Hematopoietic multipotent progenitor cell (in vitro differentiated cells): ENCODE measurements around the gene RANBP10. TPM values are rescaled to one million over a fixed set of nuclear protein-coding genes. Genes with fewer than 3 reads are reported as not detected.
A peak's percentile ranks its signal among the peaks of the same experiment; 100 is the strongest.

Experiments used
- DNase-seq, 3 donors: peaks; one replicate each; pipeline ENCODE4 v3.0.0-alpha.2; 2011 to 2015; ENCODE audit warnings: low read depth in 2 of 3, low spot score in 2 of 3
- total RNA-seq: library from RNA; depleted of rRNA; stranded (reverse); fragments of >200 nt; gene quantifications from one replicate; pipeline ENCODE4 v1.2.3, GENCODE V29; 2012

RANBP10 gene
- total RNA-seq, 1 donor = 13.7 TPM

DNA sequence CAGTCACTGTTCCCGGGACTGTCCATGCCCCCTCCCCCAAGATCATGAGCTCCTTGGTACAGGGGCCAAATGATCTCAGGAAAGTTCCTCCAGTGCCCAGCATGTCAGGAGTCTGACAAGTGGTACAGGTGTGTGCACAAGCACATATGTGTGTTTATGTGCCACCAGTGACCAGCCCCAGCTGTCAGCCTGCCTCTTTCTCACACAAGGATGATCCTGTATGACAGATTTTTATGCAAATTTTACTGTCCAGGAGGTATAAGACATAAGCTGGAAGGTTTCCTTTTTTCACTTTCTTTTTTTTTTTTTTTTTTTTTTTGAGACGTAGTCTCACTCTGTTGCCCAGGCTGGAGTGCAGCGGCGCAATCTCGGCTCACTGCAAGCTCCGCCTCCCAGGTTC is 55.9 kb downstream of the RANBP10 start:
- DNase-seq = no peak

DNA sequence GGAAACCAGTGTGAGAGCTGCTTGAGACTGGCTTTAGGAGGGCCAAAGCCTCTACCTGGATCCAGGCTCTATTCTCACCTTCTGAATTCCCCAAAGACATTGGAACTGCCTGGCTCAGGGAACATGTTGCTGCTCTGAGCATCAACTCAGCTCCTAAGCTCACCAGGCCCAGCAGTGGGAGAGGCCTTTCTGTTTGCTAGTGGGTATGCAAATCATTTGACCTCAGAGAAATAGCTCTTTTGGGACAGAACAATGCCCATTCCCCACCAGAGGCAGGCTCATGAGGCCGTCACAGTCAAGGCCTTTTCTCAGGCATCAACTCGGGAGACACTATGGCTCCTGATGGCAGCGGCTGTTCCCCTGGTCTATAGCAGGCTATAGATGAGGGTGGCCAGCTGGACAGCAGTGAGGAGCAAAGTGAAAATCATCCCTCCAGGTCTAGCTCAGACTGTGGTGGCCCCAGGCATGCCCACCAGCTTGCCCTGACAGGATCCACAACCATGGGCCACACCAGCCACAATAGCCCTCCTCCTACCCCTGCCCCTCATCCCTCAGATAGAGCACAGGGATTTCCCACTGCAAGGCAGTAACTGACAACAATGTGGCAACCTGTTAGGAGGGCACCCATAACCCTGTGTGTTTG is 56.8 kb downstream of the RANBP10 start:
- no peak for DNase-seq

DNA sequence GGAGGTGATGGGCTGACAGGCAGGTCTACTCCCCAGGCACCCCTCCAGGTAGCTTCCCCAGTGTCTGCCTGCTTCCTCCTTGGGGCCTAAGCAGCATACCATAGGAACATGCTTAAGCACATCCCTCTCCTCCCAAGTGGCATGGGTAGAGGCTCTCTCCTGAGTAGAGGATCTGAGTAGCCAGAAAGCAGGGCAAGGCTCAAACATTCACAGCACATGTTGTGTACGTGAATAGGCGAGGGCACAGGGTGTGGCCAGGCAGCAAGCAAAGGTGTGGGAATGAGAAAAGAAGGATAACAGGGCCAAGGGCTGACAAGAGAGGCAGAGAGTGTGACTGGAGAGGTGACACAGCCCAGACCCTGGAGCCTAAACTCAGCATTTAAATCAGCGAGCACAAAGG is 57.5 kb downstream of the RANBP10 start:
- no peak for DNase-seq

DNA sequence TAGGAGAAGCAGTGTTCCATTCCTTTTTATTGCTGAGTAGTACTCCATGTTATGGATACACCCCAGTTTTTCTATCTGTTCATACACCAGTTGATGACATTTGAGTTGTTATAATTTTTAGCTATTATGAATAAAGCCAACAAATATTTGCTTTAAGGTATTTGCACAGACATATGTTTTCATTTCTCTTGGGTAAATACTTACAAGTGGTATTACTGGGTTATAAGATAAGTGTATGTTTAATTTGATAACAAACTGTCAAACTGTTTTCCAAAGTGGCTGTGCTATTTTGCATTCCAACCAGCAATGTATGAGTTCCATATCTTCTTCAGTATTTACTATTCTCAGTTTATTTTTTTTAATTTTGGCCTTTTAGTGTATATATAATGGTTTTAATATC is 59.5 kb downstream of the RANBP10 start:
- no peak for DNase-seq

DNA sequence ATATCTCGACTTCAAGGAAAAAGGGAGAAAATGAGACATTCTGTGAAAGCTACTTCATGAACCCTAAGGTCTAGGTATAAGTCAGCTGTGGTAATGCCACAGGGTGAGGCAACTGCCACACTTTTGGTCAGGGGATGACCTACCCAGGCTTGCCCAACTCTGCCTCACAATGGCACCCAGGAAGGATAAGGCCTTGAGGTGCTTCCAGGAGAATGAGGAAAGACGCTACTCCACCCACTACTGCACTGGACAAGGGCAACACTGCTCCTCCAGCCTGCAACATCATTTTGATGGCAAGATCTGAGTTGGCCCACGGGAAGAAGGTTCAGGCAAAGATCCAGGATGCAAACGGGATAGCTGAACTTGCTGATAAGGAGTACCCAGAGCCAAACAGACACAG is 65.2 kb downstream of the RANBP10 start:
- DNase-seq = no peak

DNA sequence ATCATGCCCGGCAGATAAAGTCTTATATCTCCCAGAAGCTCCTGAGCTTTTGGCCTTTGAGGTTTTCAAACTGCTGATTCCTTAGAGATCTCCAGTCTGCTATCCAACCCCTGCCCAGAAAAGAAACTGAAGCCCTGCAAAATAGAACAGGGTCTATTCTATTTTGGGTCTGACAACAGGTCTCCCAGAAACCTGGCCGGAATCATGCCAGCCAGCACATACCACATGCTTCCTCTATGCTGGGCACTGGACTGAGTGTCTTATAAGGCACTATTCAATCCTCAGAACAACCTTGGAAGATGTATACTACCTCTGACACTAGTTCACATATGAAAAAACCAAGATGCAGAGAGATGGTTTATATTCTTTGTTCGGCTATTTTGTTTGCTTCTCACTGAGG is 66.0 kb downstream of the RANBP10 start:
- DNase-seq = no peak

DNA sequence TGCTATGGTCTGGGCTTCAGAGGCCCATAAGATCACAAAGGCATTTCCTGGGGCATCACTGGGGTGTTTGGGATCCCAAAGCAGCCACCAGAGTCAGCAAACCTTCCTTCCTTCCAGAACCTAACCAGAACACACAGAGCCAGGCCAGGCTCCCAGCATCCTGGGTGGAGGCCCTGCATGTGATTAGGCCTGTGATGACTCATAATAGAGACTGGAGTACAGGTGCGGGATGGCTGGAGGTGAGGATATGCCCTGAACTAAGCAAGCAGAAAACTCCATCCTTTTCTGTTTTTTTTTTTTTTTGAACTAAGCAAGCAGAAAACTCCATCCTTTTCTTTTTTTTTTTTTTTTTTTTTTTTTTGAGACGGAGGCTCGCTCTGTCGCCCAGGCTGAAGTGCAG is 69.5 kb downstream of the RANBP10 start:
- no peak for DNase-seq

DNA sequence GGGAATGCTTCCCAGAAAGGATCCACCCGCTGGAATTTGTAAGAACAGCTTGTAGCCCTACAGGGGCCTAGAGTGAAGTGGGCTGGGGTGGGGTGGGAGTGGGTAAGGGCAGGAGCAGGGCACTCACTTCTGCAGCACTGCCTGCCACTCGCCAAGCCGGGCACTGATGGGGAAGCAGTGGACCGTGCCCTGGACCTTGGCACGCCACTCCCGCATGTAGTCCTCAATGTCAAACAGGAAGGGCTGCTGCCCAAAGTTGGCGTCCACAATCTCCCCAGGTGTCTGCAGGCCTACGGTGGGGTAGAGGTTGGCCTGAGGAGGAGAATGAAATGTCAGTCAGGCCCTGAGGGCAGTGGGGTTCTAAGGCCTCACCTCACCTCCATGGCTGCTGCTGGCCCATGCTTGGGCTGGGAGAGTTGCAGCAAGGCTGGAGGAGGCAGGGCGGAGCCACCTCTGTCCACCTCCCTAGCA is 71.6 kb downstream of the RANBP10 start:
- no peak for DNase-seq

DNA sequence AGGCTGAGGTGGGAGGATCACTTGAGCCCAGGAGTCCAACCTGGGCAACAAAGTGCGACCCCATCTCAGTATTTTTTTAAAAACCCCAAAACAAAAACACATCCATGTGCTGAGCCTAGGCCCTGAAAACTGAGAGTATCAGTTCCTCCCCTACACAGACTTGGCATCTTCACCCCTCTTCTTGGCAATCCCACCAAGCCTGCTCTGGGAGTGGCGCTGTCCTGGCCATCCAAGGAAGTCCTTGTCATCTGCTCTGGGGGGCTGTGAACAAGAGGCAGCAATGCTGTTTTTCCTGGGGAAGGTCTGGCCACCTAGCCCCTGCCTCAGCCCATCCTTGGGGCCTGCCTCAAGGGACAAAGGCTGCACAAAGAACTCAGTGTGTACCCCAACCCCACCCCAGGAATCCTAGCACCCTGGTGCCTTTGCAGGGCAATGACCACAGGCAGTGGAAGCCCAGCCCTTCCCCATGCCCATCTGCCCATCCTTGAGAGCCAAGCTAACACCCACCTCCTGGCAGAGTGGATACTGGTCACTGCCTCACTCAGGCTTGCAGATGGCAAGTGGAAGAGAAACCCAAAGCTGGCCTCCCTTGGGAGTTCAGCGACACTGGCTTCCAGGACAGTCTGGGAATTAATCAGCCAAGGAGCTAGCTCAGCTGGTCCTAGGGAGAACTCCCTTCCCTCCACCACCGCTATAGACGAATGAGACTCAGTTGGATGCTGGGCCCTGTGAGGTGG is 72.5 kb downstream of the RANBP10 start:
- DNase-seq = no peak

DNA sequence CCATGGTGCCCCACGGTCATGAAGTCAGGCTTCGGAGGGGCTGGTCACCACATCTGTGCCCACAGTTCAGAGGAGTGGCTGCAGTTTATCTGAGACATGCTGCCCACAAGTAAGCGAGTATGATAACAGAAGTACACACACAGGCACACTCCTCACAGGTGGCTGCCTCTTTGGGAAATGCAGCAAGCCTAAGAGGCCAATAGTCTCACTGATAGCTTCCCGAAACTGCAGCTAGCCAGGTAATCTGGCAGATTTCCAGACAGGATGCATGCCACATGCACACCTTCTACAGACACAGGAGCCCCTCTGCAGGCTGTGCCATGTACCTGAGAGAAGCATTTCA is 74.6 kb downstream of the RANBP10 start:
- no peak for DNase-seq

DNA sequence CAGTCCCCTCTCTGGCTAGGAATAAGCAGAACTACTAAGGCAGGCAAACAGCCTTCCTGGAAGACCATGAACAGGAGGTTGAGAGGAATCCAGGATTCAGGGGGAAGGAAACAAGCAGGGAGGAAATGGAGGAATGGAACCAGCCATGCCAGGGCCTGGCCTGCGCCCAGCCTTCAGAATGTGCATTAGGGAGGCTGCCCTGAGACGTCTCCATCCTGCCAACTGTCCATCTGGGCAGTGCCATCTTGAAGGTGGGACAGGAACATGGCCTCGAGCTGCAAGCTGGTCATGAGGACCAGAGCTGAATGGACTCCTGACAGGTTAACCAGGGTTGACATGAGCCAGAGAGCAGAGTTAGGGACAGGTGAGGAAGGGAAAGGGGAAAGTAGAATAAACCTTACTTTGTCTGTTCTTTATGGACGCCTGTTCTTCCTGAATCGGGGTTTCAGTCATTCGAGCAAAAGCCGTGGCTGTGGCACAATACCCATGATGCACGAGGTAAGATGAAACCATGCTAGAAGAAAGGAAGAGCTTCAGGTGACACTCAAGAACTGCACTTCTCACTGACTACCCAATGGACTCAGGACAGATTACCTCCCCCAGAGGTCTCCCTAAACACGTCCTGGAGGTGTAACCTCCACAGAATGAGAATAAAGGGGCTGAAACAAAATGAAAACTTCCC is 75.1 kb downstream of the RANBP10 start:
- DNase-seq = no peak

DNA sequence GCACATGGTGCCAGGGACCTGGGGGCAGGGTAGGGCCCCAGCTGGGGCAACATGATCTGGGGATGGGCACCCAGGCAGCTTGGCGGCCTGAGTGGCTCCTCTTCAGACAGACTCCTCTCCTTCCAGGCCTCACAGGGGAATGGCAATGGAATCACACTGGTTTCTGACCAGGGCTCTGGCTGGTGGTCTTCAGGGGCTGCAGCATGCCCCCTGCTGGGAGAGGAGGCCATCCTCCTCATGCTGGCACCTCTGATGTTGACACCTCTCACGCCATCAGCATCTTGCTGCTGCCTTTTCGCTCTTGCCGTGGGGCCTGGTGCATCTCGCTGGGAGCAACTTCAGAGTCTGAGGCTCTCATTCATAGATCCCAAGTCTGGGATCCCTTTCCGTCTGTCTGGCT is 76.0 kb downstream of the RANBP10 start:
- DNase-seq = no peak

DNA sequence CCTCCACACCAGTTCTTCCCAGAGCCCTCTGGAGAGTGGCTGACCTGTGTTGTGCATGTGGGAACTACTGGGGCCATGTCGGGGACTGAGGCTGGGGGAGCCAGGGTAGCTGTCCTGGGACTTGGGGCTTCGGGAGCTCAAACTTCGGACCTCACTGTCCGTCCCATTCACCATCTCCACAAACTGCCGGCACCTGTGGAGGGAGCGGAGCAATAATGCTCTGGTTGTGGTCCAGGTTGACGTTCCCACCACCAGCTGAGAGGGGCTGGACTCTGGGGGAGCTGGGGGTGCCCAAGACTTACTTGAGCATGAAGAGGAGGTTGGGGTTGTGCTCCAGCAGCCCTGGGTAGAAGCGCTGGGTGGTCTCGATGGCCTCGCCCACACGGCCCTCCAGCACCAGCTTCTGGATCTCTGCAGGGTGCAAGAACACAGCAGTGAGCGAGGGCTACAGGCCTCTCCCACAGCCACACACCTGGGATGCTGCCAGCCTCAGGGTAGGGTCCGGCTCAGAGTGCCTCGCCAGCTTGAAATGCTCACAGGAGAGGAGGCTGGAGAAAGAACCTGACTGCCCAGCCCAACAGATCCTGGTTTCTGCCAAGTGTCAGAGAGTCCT is 76.6 kb downstream of the RANBP10 start:
- no peak for DNase-seq

DNA sequence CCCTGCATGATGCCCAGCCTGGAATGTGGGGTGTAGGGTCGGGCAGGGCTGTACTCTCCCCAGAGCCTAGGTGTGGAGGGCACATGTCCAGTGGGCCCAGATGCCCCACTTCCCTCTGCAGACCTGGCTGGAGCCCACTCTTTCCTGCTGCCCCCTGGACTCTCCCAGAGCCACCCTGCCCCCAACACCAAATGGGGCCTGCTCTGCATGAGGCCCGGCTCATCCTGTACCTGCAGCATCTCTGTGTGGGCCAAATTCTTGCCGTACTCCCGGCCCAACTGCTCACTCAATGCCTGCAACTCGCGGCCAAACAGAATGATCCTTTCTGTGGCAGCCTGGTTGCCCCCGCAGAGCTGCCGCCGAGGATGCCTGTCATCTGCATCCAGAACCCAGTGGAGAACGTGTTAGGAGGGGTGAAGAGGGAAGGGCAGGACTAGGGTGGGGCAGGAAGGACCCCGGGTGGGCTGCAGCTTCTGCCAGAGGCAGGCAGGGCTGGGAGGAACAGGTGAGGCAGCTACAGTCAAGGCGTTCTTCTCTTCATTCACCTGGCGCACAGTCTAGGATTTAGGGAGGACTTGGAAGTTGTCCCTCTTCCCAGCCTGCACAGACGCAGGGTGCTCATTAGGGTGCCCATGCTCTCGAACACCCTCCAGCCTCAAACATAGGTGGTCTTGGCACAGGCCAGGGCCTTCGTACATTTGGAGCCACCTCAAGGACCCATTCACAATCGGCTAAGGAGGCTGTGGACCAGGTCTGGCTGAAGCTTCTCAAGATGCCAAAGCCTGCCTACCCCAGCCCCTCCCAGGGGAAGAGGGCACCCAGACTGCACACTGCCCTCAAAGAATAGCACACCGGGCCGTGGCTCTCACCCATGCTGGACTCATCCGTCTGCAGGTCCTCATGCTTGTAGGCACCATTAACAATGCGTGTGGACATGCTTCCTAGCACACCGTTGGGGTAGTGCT is 78.6 kb downstream of the RANBP10 start:
- DNase-seq = no peak

DNA sequence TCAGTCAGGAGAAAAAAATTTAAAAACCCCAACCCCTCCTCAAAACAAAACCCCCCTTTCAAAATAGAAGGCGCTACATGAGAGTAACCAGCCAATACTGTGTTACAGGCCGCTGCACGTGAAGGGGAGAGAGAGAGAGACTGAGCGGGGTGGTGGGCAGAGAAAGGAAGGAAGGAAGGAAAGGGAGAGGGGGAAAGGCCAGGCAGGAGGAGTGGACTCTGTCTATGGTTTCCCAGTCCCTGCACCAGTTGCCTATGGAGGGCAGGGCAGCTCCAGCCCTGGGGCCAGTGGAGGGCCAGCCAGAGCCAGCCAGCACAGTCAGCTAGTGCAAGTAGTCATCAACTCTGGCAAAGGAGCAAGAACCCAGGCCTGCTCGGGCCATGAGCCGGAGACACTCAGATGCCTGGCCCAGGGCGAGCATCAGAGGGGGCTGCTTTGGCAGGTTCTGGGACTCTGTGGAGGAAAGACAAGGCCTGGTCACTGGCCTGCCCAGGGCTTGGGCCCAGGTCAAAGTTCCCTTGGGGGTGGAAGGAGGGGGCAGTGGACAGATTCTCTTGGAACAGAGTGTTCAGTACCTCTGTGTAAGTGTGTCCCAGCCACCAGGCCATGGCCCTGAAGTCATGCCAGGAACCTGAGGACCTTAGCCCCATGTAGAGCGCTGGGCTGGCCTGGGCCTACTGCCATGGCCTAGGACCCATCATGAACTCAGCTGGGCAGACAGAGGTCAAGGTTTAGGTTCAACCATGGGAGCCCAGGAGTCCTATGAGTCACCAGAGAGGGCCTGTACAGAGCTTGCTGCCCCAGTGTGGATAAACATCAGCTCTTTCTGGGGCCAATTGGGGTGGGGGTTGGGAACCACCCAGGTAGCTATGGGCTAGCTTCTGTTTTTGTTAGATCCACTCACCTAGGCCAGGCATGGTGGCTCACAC is 80.0 kb downstream of the RANBP10 start:
- no peak for DNase-seq

DNA sequence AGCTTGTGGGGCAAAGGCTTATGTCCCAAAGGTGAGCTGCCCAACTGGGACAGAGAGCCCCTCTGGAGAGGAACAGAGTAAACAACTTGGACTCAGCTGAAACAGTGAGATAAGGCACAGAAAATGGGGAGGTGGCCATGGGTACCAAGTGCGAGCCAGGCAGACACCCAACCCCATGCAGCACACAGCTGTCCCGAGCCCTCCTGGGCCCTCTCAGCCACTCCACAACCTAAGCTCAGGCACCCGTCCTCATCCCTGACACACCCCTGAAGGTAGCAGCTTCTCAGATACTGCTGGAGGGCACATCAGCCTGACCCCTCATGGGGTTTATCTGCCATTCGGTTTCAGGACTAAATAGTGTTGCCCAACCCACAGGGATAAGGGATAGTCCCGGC is 82.5 kb downstream of the RANBP10 start:
- DNase-seq = no peak

DNA sequence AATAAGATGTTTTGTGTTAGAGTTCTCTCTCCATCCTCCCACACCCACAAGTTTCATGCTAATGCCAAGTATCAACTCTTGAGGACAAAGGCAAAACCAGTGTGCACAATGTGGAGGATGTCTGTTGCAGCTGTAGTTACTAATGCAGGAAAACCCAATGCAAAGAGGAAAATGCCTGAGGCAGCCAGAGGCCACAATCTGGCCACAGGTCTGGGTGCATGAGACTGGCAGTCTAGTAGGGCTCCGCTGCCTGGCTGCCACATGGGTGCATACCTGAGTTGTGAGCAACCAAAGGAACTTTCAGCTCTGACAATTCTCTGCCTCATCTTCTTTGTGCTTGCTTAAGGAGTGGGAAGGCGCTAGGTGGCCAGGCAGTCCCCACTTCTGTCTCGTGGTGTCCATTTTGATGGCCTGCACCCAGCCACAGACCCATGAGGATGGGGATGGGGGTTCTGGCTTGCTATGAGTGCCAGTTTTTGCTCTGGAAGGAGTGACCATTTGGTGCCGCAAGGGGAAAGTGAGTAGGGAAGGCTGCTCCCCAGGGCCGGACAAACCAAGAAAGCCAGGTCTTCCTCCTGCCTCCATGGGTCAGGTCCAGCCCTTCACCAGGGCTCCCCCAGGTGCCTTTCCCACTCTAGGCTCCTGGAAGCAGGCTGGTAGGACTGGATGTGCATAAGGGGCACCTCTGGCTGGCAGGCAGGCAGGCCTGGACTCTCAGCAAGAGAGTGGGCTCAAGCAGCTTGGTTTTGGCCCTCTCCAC is 83.0 kb downstream of the RANBP10 start:
- no peak for DNase-seq

DNA sequence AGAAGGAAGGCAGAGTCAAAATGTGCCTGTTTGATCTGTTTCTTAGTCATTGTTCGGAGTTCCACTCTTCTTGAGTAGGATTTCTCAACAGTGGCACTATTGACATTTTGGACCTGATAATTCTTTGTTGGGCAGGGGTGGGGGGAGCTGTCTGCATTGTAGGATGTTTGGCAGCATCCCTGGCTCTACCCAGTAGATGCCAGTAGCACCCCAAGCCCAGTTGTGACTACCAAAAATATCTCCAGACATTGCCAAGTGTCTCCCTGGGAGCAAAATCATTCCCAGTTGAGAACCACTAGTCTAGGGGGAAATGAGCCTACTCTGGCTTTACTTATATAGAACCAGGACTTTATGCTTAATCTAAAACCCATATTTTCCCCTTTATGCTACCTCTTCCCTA is 86.1 kb downstream of the RANBP10 start:
- DNase-seq = no peak

DNA sequence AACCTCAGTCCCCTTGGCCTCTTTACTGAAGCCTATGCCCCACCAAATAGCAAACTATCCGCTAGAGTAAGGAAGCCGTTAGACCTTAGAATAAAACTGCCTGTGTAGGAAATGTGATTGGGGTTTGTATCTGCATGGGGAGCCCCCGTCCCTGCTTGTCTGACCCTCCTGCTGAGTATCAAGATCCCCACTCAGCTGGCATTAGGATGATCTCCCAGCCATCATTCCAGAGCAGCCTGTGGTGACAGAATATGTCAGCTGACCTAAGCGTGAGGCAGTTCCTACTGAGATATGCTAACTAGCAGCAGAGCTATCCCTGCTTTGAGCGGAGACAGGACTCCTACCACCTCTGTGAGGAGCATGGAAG is 86.6 kb downstream of the RANBP10 start:
- DNase-seq = peak in 2 of 3 donors; percentile 16 to 21
